ENCODE data around the gene RAI14.

The RAI14 gene

GRCh38 chr5:34680896-34681295, 24.8 kb downstream of the RAI14 start:
- no peak for DNase-seq

DNA sequence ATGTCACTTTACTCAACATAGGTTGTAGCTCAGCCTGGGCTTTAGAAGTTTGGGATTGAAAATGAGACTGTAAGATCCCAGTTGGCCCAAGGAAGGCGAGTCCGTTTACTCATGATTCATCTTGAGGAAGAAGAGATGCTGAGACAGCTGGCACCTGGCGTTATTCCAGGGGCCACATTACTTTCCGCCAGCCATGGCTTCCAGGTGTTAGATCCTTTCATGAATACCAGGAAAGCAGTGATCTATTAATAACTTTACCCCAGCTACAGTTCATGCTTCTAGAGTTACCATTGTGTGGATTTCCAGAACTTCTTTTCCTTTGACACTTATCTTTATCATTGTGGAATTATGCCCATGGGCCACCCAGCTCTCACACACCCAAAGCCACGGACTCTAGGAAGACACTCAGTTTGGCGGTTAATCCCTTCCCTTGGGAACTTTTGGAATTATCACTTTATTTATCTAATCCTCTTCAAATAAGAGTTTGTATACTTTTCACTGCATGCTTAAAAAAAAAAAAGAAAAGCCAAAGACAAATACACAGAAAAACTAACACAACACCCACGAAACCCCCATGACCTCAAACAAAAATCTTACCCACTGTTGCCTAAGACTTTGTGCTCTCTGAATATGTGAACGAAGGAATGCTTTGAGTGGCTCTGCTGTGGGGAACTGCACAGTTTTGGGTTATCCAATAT, 26.9 kb downstream of the RAI14 start:
- no peak for DNase-seq

DNA sequence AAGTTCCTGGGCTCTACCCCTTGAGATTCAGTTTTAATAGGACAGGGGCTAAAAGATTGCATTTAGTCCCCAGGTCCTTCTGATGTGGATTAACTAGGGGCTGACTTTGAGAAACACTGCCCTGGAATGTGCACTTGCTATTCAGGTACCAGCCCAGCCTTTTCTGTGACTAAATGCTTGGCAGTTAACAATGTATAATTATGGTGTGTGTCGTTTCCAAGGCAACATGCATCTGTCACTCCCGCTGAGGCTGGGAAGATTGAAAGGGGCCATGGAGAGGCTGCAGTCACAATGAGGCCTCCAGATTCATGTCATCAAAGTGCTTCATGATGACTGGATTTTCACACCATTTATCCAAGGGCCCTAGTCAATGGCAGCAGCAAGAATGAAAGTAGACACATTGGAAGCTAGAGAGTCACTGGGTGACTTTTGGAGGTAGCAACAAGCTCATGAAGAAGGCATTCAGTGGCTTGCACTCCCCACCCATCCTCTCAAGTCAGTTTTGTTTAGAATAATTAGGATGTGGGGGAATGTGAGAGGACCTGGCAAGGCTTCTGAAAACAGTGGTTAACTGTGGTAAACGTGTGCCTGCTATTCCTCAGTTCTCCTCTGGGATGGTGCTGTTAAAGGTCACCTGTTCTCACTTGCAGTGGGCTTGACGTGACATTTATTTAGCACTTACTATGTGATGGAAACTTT, 28.3 kb downstream of the RAI14 start:
- DNase-seq = no peak

DNA sequence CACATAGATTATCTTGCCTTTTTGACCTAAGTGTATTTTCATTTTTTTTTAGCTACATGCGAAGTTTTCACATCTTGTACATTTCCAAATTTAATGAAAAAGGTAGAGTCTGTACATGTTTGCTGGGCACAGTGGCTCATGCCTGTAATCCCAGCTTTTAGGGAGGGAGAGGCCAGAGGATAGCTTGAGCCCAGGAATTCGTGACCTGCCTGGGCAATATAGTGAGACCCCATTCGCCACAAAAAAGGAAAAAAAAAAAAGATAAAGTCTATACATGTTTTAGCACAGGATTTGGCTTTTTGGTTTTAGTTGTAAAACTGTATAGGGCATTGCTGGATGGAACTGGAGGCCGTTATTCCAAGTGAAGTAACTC, 28.8 kb downstream of the RAI14 start:
- DNase-seq = no peak

DNA sequence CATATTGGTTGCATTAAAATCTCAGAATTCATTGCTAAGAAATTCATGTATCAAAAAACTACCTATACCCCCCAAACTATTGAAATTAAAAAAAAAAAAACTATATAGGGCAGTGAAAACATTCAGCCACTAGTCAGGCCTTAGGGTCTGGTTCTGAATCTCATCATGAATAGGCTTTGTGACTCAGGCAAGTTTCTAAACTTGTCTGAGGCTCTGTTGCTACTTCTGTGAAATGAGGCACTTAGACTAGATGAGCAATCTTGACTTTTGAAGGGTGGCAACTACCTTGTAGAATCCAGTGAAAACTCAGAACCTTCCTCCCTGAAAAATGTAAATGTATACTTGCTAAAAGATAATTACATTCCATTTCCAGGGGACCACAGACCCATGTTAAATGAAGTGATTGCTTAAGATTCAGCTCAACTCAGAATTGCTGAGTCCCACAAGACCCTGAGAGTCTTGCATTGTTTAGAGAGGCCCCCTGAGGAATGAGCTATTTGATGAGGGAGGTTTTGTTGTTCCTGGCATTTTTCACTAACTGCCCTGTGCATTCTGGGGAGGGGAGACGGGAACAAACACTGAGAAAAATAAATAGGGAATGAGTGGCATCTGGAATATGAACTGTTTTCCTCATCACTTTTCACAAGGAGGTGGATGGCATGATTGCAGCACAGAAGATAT, 29.5 kb downstream of the RAI14 start:
- DNase-seq = no peak

- no peak for DNase-seq
These were observed 30.7 kb downstream of the RAI14 start for GRCh38 chr5:34686762-34687268.

GRCh38 chr5:34687269-34688011, 31.3 kb downstream of the RAI14 start:
- no peak for DNase-seq

GRCh38 chr5:34688015-34688810, 32.1 kb downstream of the RAI14 start:
- DNase-seq = no peak

GRCh38 chr5:34690301-34690700, 34.2 kb downstream of the RAI14 start:
- DNase-seq = no peak

DNA sequence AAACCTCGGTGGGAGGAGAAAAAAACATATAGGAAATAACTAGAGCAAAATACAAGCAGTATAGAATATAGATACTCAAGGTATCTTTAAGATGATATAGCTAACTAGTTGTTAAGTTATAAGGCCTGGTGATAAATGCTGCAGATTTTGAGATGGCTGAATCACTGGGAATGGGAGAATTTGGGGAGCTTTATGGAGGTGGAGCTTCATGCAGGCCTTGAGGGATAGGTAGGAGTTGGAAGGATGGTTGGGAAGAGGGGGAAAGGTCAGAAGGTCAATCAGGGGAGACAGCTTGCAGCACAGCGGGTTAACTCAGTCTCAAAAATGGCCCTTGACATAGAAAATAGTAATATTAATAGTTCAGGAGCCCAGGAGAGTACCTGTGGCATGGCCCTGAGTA, 34.8 kb downstream of the RAI14 start:
- DNase-seq = no peak

- no peak for DNase-seq
These were observed 35.2 kb downstream of the RAI14 start for GRCh38 chr5:34691326-34691725.

DNA sequence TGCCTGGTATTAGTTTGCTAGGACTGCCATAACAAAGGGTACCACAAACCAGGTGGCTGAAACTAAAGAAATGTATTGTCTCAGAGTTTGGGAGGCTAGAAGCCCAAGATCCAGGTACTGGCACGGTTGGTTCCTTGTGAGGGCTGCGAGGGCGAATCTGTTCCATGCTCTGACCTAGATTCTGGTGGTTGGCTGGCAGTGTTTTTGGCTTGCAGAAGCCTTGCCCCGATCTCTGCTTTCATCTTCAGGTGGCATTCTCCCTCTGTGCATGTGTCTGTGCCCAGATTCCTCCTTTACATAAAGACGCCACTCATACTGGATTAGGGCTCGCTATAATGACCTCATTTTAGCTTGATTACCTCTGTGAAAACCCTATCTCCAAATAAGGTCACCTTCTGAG, 36.7 kb downstream of the RAI14 start:
- no peak for DNase-seq

DNA sequence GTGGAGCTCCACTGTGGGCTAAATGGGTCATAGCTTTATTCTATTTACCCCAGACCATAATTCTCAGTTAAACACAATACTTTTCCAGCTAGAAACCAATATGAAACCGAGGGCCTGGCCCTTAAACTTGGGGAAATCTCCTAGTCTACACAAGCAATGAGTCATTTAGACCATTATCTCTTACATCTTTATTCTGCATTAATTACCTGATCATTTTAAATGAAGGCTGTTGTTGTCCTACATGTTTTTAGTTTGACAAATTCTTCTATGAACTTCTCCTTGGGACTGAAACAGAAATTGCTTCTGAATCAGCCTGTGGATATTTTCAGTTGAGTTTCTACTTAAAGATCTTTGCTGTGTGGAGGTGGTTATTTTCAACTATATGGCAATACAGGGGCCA, 37.9 kb downstream of the RAI14 start:
- DNase-seq = no peak

DNA sequence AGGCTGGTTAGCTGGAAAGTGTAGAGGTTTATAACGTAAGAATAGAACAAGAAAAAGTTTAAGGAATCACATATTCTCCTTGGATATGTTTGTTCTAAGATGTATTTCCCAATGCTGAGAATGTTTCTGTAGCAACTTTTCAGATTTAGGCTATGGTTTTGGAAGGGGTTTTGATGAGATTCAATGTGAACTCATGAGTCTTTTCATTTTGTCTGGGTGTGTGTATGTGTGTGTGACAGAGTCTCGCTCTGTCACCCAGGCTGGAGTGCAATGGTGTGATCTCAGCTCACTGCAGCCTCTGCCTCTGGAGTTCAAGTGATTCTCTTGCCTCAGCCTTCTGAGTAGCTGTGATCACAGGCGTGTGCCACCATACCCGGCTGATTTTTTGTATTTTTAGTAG, 38.6 kb downstream of the RAI14 start:
- no peak for DNase-seq

GRCh38 chr5:34695275-34696027, 39.3 kb downstream of the RAI14 start:
- DNase-seq = no peak

GRCh38 chr5:34697308-34698108, 41.4 kb downstream of the RAI14 start:
- DNase-seq = no peak

- no peak for DNase-seq
These were observed 41.9 kb downstream of the RAI14 start for GRCh38 chr5:34698109-34698419.

DNA sequence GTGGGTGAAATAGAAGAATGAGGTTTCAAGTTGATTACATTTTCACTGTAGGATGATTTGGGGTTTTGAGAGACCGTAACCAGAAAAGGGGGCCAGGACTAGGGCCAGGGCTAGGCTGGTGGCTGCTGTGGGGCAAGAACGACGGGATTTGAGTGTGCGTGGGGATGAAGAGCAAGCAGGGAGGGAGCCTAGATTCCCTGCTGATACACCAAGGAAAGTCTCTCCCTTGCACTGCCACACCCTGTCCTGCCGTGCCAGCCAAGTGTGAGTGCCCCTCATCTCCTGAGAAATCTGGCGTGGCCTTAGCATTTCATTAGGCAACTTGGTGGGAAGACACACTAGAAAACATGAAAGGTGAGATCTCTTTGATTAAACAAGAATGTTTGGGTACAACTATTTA, 42.6 kb downstream of the RAI14 start:
- no peak for DNase-seq

DNA sequence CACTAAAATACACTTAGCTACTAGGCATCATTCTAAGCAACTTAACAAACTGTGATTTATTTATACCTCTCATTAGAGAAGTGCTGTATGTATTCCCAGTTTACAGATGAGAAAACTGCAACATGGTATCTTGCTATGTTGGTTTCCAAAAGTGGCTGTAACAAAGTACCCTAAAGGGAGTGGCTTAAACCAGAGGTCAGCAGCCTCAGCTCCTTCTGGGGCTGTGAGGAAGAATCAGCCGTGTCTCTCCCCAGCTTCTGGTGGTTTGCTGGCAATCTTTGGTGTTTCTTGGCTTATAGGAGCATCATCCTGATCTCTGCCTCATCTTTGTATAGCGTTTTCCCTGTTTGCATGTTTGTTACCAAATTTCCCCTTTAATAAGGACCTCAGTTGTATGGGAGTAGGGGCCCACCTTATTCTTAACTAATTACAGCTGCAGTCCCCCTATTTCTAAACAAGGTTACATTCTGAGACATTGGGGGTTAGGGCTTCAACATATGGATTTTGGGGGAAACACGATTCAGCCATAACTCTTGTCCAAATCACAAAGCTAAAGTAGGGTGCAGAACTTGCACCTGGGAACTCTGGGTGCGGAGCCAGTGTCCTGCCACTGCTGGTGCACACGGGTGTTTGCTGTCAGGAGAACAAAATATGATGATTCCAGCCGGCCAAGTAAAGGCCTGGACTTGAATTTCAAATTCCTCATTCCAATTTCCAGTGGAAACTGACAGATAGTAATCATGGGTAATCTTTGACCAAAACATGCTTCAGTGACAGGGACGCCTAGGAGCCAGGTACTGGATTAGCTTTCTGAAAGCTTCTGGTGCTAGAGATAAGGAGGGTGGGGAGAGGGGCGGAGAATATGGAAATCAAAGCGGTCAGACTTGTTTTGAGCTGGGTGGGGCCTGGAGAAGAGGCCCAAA, 43.3 kb downstream of the RAI14 start:
- DNase-seq = no peak

- no peak for DNase-seq
These were observed 43.9 kb downstream of the RAI14 start for GRCh38 chr5:34700078-34700452.
